Adipocyte (in vitro differentiated cells): ENCODE results near the gene FBXW4.

ENCODE experiments used
- DNase-seq: peaks from one replicate; pipeline ENCODE4 v3.0.0-alpha.2; 2015; ENCODE audit warnings: low read depth
- H3K27me3 ChIP-seq: replicated peaks from 2 replicates; pipeline ENCODE4 v1.7.0; 2013; ENCODE audit warnings: mild to moderate bottlenecking, low read length, moderate library complexity; ENCODE audit not compliant: control insufficient read depth, insufficient read depth
- H3K36me3 ChIP-seq: 2 replicates; pipeline ENCODE4 v1.7.0; 2013; ENCODE audit warnings: low read length, mild to moderate bottlenecking, moderate library complexity; ENCODE audit not compliant: control insufficient read depth, insufficient read depth, severe bottlenecking
- H3K4me1 ChIP-seq: 2 replicates; pipeline ENCODE4 v1.7.0; 2013; ENCODE audit warnings: mild to moderate bottlenecking, low read length, moderate library complexity; ENCODE audit not compliant: control insufficient read depth, insufficient read depth
- H3K4me3 ChIP-seq: 2 replicates; pipeline ENCODE4 v1.7.0; 2013; ENCODE audit warnings: mild to moderate bottlenecking, low read length, moderate library complexity
- H3K9ac ChIP-seq: 2 replicates; pipeline ENCODE4 v1.7.0; 2013; ENCODE audit warnings: mild to moderate bottlenecking, low read length, moderate library complexity
- H3K9me3 ChIP-seq: 2 replicates; pipeline ENCODE4 v1.7.0; 2013; ENCODE audit warnings: mild to moderate bottlenecking, low read length, moderate library complexity; ENCODE audit not compliant: control insufficient read depth

Gene FBXW4

DNA sequence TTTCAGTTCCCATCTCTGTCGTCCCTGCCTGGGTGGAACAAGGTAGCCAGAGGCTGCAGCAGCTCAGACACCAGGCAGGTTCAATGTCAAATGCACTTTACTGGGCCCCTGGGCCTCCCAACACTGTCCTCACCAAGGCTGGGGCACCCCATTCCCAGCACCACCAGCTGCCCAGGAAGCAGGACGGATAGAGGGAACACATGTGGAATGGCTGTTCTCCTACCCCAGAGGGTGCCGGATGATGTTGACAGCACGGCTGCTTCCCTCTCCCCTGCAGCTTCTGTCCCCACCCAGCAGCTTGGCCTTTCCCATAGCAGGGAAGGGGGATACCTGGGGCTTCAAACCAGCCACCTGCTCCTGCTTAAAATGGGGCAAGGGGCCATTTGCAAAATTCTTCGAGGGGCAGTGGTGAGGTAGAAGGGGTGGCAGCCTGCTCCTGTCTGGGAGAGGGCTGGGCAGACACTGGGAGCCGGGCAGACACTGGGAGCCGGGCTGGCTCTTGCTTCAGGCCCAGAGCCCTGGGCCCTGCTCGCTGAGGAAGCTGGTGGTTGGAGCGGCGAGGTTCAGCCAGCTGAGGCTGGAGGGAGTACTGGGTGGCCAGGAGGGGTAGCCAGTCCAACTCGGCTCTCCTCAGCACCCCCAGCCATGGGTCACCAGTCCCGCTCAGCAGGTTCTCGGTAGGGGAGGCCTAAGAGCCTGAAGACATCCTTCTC is 116.0 kb downstream of the FBXW4 start:
- Histone ChIP-seq H3K9ac (no peak overlapping the region), H3K27me3 (no peaks in the 10 kb centered on the region), H3K4me3 (no peak overlapping the region), H3K9me3 (no peaks in the 10 kb centered on the region), H3K36me3 (peaks cover 46% of the 10 kb centered on the region), H3K4me1 (no peaks in the 10 kb centered on the region)
- no peak for DNase-seq

- H3K9me3 ChIP-seq: peaks cover 1% of the 10 kb centered on the region
- no peak overlapping the region for H3K9ac ChIP-seq
- no peaks in the 10 kb centered on the region for H3K27me3 ChIP-seq
- no peak for DNase-seq
- H3K4me3 ChIP-seq: no peak overlapping the region
- peaks cover 39% of the 10 kb centered on the region for H3K36me3 ChIP-seq
- H3K4me1 ChIP-seq: no peaks in the 10 kb centered on the region
These were observed 116.8 kb downstream of the FBXW4 start for GRCh38 chr10:101578192-101578591.

DNA sequence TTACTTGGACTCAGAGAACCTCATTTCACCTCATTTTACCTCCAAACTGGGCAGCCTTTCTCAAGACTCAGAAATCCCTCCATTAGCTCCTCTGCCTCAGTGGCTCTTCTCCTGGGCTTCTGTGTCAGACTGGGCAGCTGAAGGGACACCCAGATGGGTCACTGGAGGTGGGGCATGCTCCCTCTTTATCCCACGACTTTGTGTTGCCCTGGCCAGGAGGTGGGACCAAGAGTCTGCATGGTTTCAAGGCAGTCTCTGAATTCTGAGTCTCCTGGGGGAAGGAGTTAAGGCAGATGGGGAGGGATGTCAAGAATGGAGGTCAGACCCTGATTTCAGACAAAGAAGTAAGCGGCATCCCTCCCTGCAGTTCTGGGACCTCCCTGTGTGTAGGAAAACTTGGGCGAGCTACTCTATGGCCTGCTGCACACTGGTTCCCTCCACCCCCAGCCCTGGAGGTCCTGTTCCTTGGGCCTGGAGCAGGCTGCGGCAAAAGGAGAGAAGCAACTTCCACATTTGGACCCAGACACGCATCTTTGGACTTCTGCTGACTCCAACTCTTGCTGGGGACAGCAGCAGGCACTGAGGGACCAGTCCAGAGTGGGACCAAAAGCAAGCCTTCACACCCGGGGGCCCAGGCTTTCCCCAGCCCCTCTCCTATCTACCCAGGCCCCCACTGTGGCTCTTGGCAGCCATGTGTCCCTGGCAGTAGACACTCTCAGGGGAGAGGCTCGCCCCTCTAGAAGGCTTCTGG is 117.7 kb downstream of the FBXW4 start:
- Histone ChIP-seq H3K4me1 (no peaks in the 10 kb centered on the region), H3K27me3 (no peaks in the 10 kb centered on the region), H3K9me3 (peaks cover 10% of the 10 kb centered on the region), H3K9ac (no peak overlapping the region), H3K36me3 (peaks cover 31% of the 10 kb centered on the region), H3K4me3 (no peak overlapping the region)
- no peak for DNase-seq

DNA sequence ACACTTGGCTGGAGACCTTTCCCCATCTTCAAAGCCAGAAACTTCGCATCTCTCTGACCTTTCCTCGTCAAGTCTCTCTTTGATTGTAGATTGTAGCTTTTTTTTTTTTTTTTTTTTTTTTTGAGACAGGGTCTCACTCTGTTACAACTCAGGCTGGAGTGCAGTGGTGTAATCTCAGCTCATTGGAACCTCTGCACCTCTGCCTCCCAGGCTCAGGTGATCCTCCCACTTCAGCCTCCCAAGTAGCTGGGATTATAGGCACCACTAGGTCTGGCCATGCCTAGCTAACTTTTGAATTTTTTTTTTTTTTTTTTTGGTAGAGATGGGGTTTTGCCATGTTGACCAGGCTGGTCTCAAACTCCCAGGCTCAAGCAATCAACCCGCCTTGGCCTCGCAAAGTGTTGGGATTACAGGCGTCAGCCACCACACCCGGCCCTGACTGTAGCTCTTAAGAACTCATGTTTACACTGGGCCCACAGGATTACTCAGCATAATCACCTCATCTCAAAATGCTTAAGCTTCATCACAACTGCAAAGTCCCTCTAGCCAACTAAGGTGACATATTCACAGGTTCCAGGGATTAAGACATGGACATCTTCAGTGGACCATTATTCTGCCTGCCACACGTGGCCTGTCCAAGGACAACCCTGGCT is 118.6 kb downstream of the FBXW4 start:
- Histone ChIP-seq H3K36me3 (peaks cover 29% of the 10 kb centered on the region), H3K4me1 (no peaks in the 10 kb centered on the region), H3K27me3 (no peaks in the 10 kb centered on the region), H3K9me3 (peaks cover 10% of the 10 kb centered on the region), H3K4me3 (no peak overlapping the region), H3K9ac (no peak overlapping the region)
- no peak for DNase-seq

DNA sequence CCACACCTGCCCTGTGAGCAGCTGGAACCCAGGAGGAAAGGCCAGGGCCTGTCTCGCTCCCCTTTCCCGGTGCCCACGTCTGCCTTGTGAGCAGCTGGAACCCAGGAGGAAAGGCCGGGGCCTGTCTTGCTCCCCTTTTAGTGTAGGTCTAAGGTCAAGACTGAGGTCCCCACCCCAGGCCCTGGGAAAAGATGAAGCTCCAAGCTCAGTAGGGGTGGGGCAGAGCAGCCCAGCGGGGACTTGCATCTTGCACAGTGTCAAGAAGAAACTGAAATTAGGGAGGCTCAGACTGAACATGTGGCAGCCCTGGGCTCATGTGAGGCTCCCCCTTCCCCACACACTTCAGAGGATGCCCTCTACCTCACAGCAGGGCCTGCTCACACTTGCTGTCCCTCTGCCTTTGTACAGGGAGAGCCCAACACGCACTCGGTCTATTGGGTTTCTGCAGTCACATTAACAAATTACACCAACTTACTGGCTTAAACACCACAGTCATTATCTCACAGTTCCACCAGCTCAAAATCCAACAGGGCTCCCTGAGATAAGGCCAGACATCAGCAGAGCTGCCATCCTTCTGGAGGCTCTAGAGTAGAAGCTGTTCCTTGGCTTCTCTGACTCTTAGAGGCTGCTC is 119.3 kb downstream of the FBXW4 start:
- Histone ChIP-seq H3K27me3 (no peaks in the 10 kb centered on the region), H3K9me3 (peaks cover 10% of the 10 kb centered on the region), H3K4me1 (no peaks in the 10 kb centered on the region), H3K9ac (no peak overlapping the region), H3K36me3 (peaks cover 23% of the 10 kb centered on the region), H3K4me3 (no peak overlapping the region)
- DNase-seq: no peak

- Histone ChIP-seq H3K9me3 (peaks cover 10% of the 10 kb centered on the region), H3K36me3 (peaks cover 16% of the 10 kb centered on the region), H3K9ac (no peak overlapping the region), H3K4me3 (no peak overlapping the region), H3K27me3 (no peaks in the 10 kb centered on the region), H3K4me1 (peaks cover 3% of the 10 kb centered on the region)
- DNase-seq: no peak
These were observed 119.9 kb downstream of the FBXW4 start for GRCh38 chr10:101575091-101575490.

- Histone ChIP-seq H3K27me3 (peaks cover 6% of the 10 kb centered on the region), H3K4me3 (no peak overlapping the region), H3K9me3 (peaks cover 10% of the 10 kb centered on the region), H3K9ac (no peak overlapping the region), H3K4me1 (peaks cover 10% of the 10 kb centered on the region), H3K36me3 (peaks cover 7% of the 10 kb centered on the region)
- no peak for DNase-seq
These were observed 120.9 kb downstream of the FBXW4 start for GRCh38 chr10:101573885-101574753.

- Histone ChIP-seq H3K36me3 (peaks cover 2% of the 10 kb centered on the region), H3K4me3 (no peak overlapping the region), H3K27me3 (peaks cover 18% of the 10 kb centered on the region), H3K9me3 (peaks cover 10% of the 10 kb centered on the region), H3K4me1 (peaks cover 10% of the 10 kb centered on the region), H3K9ac (no peak overlapping the region)
- no peak for DNase-seq
These were observed 122.2 kb downstream of the FBXW4 start for GRCh38 chr10:101572785-101573184.

- DNase-seq: no peak
- Histone ChIP-seq H3K9ac (no peak overlapping the region), H3K4me1 (peaks cover 10% of the 10 kb centered on the region), H3K9me3 (peaks cover 10% of the 10 kb centered on the region), H3K36me3 (no peaks in the 10 kb centered on the region), H3K4me3 (no peak overlapping the region), H3K27me3 (peaks cover 24% of the 10 kb centered on the region)
These were observed 122.8 kb downstream of the FBXW4 start for GRCh38 chr10:101572126-101572525.

GRCh38 chr10:101571271-101571925 is 123.6 kb downstream of the FBXW4 start:
- Histone ChIP-seq H3K4me3 (no peak overlapping the region), H3K4me1 (peaks cover 10% of the 10 kb centered on the region), H3K27me3 (peaks cover 31% of the 10 kb centered on the region), H3K36me3 (no peaks in the 10 kb centered on the region), H3K9me3 (peaks cover 10% of the 10 kb centered on the region), H3K9ac (no peak overlapping the region)
- DNase-seq: no peak
